Hepatocyte (in vitro differentiated cells): Measurements from ENCODE around the gene FBLN2.

ENCODE experiments used
- EZH2 ChIP-seq: fragments of 200-600 bp; sonication (generic); IDR thresholded peaks from 2 replicates; pipeline ENCODE4 v1.6.1; 2016; ENCODE audit warnings: antibody characterized with exemption, mild to moderate bottlenecking, borderline replicate concordance
- EZH2phosphoT487 ChIP-seq: fragments of 200-600 bp; sonication (generic); IDR thresholded peaks from one replicate; pipeline ENCODE4 v1.6.1; 2018; ENCODE audit warnings: antibody characterized with exemption, mild to moderate bottlenecking, low read depth, moderate library complexity; ENCODE audit not compliant: unreplicated experiment, severe bottlenecking
- TF ChIP-seq, protein P1 (sequence below): fragments of 200-600 bp; sonication (generic); IDR thresholded peaks from 2 replicates; pipeline ENCODE4 v1.5.1; 2016; ENCODE audit warnings: antibody characterized with exemption, mild to moderate bottlenecking; ENCODE audit not compliant: poor library complexity

DNA sequence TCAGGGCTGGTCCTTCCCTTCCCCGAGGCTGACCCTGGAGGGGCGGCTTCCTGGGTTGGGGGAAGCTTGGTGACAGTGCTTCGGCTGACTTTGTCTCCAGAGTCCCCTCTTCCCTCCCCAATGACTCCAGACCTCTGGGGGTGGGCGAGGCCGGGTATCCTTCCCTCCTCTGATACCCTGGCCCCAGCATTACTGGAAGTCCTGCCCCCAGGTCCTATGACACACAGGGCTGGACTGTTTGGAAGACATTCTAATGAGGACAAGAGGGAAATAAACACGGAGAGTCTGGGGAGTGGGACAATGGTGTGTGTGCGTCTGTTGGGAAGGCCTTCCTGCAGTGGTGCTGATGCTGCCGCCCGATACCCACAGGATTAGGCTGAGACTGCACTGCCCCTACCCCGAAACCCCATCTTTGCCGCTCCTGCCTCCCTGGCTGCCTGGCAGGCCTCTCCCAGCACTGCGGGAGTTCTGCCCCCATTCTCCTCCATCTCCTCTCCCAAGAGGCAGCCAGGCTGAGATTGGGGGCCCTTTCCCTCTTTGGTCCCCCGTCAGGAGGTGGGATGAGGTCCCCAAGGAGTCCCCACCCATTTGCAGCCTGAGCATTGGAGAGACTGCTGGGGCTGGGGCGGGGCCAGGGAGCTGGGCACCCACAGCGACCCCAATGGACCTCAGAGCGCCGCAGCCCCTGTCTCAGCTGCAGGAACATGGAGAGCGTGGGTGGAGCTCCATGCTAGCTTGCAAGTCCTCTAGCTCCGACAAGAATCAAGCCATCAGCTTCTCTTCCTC is 29.7 kb upstream of the FBLN2 start:
- TF ChIP-seq, protein P1, sequence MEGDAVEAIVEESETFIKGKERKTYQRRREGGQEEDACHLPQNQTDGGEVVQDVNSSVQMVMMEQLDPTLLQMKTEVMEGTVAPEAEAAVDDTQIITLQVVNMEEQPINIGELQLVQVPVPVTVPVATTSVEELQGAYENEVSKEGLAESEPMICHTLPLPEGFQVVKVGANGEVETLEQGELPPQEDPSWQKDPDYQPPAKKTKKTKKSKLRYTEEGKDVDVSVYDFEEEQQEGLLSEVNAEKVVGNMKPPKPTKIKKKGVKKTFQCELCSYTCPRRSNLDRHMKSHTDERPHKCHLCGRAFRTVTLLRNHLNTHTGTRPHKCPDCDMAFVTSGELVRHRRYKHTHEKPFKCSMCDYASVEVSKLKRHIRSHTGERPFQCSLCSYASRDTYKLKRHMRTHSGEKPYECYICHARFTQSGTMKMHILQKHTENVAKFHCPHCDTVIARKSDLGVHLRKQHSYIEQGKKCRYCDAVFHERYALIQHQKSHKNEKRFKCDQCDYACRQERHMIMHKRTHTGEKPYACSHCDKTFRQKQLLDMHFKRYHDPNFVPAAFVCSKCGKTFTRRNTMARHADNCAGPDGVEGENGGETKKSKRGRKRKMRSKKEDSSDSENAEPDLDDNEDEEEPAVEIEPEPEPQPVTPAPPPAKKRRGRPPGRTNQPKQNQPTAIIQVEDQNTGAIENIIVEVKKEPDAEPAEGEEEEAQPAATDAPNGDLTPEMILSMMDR: no peak
- TF ChIP-seq EZH2: no peak
- TF ChIP-seq EZH2phosphoT487: no peak
